T-helper 17 cell (primary cell): ENCODE data around the gene PDCD1. TPM values are rescaled to one million over a fixed set of nuclear protein-coding genes. Genes with fewer than 3 reads are reported as not detected.

Experiments
- ATAC-seq: fragments of 150-1000 bp; cut with Tn5 transposase; 2 replicates; pipeline ENCODE4 v1.10.0; 2021; ENCODE audit warnings: mild to moderate bottlenecking, moderate library complexity
- DNase-seq, 3 donors: peaks; one replicate each; pipeline versions ENCODE4 v3.0.0 to v3.0.0-alpha.2; 2020 to 2021
- H3K9me3 ChIP-seq: one replicate; pipeline ENCODE4 v1.7.0; 2013; ENCODE audit warnings: low read length, mild to moderate bottlenecking; ENCODE audit not compliant: control insufficient read depth, poor library complexity, severe bottlenecking
- H3K27ac Mint-ChIP-seq: one replicate; pipeline ENCODE4 v1.8.0; 2022; ENCODE audit warnings: mild to moderate bottlenecking, moderate library complexity, mixed read lengths
- H3K27me3 Mint-ChIP-seq: one replicate; pipeline ENCODE4 v1.8.0; 2022; ENCODE audit warnings: mixed read lengths
- H3K36me3 Mint-ChIP-seq: one replicate; pipeline ENCODE4 v1.8.0; 2022; ENCODE audit warnings: low read depth, mixed read lengths
- H3K4me1 Mint-ChIP-seq: one replicate; pipeline ENCODE4 v1.8.0; 2022; ENCODE audit warnings: mild to moderate bottlenecking, mixed read lengths
- H3K4me3 Mint-ChIP-seq: one replicate; pipeline ENCODE4 v1.8.0; 2022; ENCODE audit warnings: mild to moderate bottlenecking, moderate library complexity, mixed read lengths
- total RNA-seq, 4 donors: library from RNA in 2 of 4; stranded (reverse) in 2 of 4; gene quantifications; one replicate each; pipeline ENCODE4 v1.2.3 and lab custom pipeline; 2022 to 2026

The PDCD1 gene
- total RNA-seq, 2 donors from 2014 or later = 8.1 to 10.4 TPM

- DNase-seq (no peak), ATAC-seq (no peak)
- Mint-ChIP-seq H3K36me3 (peaks cover 12% of the 10 kb centered on the region), H3K4me1 (peaks cover 51% of the 10 kb centered on the region), H3K27ac (peak overlapping the region; percentile 88), H3K4me3 (peak overlapping the region; percentile 89), H3K27me3 (peaks cover 22% of the 10 kb centered on the region)
- H3K9me3 ChIP-seq = no peaks in the 10 kb centered on the region
These were observed 2.6 kb upstream of the PDCD1 start for GRCh38 chr2:241861264-241861663.

DNA sequence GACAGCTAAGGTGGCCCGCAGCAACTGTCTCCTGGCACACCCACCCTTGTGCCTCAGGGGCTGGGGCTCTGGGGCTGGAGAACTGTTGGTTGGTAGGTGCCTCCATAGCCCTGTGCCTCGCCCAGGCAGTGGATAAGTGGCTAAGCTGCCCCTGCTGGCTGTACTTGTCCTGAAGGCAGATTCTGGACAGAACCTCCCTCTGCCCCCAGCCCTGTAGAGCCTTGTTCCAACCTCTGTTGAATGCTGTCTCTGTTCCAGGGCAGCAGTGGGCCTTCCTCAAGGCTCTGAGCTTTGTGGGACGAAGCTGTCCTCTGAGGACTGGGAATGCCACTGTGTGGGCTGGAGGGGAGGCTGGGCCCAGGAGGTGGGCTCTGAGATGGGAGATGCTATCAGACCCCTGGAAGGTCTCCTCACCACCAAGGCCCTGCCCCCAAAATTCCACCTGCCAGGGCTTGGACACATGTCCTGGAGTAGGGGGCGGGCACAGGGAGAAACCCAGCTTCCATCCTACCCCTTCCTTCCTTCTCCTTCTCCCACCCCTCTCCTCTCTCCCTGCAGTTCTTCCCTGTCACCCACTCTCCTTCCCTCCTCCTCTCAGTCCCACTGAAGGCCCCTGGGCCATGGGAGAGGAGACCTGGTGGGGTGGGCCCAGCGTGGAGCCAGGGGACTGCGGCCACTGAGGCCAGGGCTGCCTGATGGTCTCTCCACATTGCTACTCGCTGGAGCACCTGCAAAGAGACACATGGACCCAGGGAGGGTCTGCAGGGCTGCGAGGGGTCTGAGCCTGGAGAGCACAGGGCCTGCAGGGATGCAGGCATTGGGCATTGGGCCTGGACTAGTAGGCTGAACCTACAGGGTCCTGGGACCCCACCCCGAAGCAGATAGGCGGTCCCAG lies 1.7 kb upstream of the PDCD1 start:
- Mint-ChIP-seq H3K4me1 (peaks cover 50% of the 10 kb centered on the region), H3K4me3 (peak overlapping the region; percentile 91), H3K36me3 (peaks cover 12% of the 10 kb centered on the region), H3K27ac (peak overlapping the region; percentile 88), H3K27me3 (peaks cover 22% of the 10 kb centered on the region)
- no peak for ATAC-seq
- no peaks in the 10 kb centered on the region for H3K9me3 ChIP-seq
- DNase-seq = no peak

DNA sequence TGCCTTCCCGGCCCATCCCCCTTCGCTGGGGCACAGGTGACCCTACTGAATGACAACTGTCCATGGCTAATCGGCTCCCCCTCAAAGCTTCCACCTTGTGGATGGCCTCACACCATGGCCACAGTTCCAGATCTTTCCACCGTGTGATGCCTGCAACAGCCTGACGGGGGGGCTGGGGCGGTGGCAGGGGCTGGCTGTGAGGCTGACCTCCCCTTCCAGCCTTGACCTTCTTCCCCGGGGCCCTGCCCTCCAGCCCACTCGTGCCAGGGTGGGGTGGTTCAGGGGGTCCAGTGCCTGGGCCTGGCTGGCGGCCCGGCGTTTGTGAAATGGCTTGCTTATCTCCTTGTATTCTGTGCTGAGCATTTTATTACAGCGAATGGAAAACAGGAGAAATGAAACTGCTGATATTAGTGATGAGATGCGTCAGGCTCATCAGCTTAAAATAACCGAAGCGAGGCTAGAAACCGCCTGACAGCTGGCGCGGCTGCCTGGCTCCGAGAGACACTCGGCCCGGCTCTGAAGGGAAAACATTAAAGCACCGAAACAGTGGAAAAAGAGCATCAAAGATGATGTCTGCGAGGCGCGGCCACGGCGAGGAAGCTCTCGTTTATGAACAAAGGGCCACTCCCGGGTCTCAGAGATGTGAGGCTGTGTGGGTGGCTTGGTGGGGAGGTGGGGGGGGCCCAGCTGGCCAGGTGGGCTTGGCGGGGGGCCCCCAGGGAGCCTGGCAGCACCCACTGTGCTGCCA lies 916 bp upstream of the PDCD1 start:
- peak; percentile 38 for ATAC-seq

DNA sequence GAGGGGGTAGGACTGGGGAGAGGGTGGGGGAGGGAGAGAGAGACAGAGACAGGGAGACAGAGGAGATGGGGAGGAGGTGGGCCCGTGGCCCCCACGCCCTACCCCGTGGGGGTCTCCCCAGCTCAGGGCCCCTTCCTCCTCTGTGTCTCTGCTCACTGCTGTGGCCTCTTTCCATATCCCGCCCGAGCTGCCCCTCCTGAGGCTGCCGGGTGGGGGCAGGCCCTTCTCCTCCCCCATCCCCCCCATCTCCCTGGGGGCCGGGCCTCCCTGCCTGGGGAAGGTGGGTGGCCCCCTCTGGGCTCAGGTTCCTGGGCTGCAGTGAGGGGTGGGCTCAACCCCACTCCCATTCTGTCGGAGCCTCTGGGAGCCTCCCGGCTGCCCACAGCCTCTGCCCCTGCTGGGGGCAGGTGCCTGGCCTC lies 332 bp upstream of the PDCD1 start:
- Mint-ChIP-seq H3K4me3 (peak overlapping the region; percentile 91), H3K27me3 (peaks cover 17% of the 10 kb centered on the region), H3K36me3 (peaks cover 11% of the 10 kb centered on the region), H3K27ac (no peak overlapping the region), H3K4me1 (peaks cover 36% of the 10 kb centered on the region)
- peak; percentile 1 for ATAC-seq
- no peaks in the 10 kb centered on the region for H3K9me3 ChIP-seq
- peak in 1 of 3 donors; percentile 13 for DNase-seq

More for the DNA sequence above, 916 bp upstream of the PDCD1 start:
- Mint-ChIP-seq H3K4me1 (peaks cover 41% of the 10 kb centered on the region), H3K27me3 (peaks cover 22% of the 10 kb centered on the region), H3K27ac (peak overlapping the region; percentile 88), H3K4me3 (peak overlapping the region; percentile 91), H3K36me3 (peaks cover 12% of the 10 kb centered on the region)
- DNase-seq = peak in 1 of 3 donors; percentile 33
- H3K9me3 ChIP-seq = no peaks in the 10 kb centered on the region

GRCh38 chr2:241857572-241858121 lies 1.0 kb downstream of the PDCD1 start:
- Mint-ChIP-seq H3K27me3 (peaks cover 8% of the 10 kb centered on the region), H3K27ac (peak overlapping the region; percentile 94), H3K36me3 (peaks cover 11% of the 10 kb centered on the region), H3K4me3 (peak overlapping the region; percentile 91), H3K4me1 (peaks cover 28% of the 10 kb centered on the region)
- ATAC-seq (no peak), DNase-seq (no peak)
- no peaks in the 10 kb centered on the region for H3K9me3 ChIP-seq

GRCh38 chr2:241857041-241857541 lies 1.6 kb downstream of the PDCD1 start:
- peak overlapping the region; percentile 94 for H3K27ac Mint-ChIP-seq
- DNase-seq = no peak
- H3K36me3 Mint-ChIP-seq = peaks cover 11% of the 10 kb centered on the region
- H3K4me1 Mint-ChIP-seq = peaks cover 28% of the 10 kb centered on the region
- no peak for ATAC-seq
- no peaks in the 10 kb centered on the region for H3K9me3 ChIP-seq
- H3K4me3 Mint-ChIP-seq = peak overlapping the region; percentile 91
- peaks cover 8% of the 10 kb centered on the region for H3K27me3 Mint-ChIP-seq

GRCh38 chr2:241855888-241856422 lies 2.7 kb downstream of the PDCD1 start:
- Mint-ChIP-seq H3K4me1 (peaks cover 18% of the 10 kb centered on the region), H3K4me3 (peak overlapping the region; percentile 45), H3K27ac (peak overlapping the region; percentile 94), H3K27me3 (no peaks in the 10 kb centered on the region), H3K36me3 (no peaks in the 10 kb centered on the region)
- no peak for ATAC-seq
- DNase-seq = no peak
- H3K9me3 ChIP-seq = no peaks in the 10 kb centered on the region

GRCh38 chr2:241855245-241855887 lies 3.3 kb downstream of the PDCD1 start:
- Mint-ChIP-seq H3K4me3 (peak overlapping the region; percentile 45), H3K27me3 (no peaks in the 10 kb centered on the region), H3K4me1 (peaks cover 14% of the 10 kb centered on the region), H3K36me3 (no peaks in the 10 kb centered on the region), H3K27ac (peak overlapping the region; percentile 94)
- no peak for ATAC-seq
- no peaks in the 10 kb centered on the region for H3K9me3 ChIP-seq
- peak in 1 of 3 donors; percentile 4 for DNase-seq

- no peaks in the 10 kb centered on the region for H3K27me3 Mint-ChIP-seq
These were observed 4.1 kb downstream of the PDCD1 start for GRCh38 chr2:241854342-241855244.

GRCh38 chr2:241853651-241854341 lies 4.9 kb downstream of the PDCD1 start:
- Mint-ChIP-seq H3K36me3 (no peaks in the 10 kb centered on the region), H3K4me1 (peaks cover 8% of the 10 kb centered on the region), H3K27me3 (no peaks in the 10 kb centered on the region), H3K27ac (no peak overlapping the region), H3K4me3 (no peak overlapping the region)
- ATAC-seq (peak; percentile 11), DNase-seq (peak in 2 of 3 donors; percentile 9 to 12)
- H3K9me3 ChIP-seq = no peaks in the 10 kb centered on the region

More at GRCh38 chr2:241854342-241855244, 4.1 kb downstream of the PDCD1 start:
- peaks cover 9% of the 10 kb centered on the region for H3K4me1 Mint-ChIP-seq
- no peak overlapping the region for H3K27ac Mint-ChIP-seq
- no peak for ATAC-seq
- no peaks in the 10 kb centered on the region for H3K9me3 ChIP-seq
- H3K4me3 Mint-ChIP-seq = no peak overlapping the region
- DNase-seq = peak in 1 of 3 donors; percentile 4
- no peaks in the 10 kb centered on the region for H3K36me3 Mint-ChIP-seq

GRCh38 chr2:241852981-241853631 lies 5.6 kb downstream of the PDCD1 start:
- Mint-ChIP-seq H3K36me3 (no peaks in the 10 kb centered on the region), H3K4me1 (peaks cover 6% of the 10 kb centered on the region), H3K27ac (no peak overlapping the region), H3K4me3 (no peak overlapping the region), H3K27me3 (no peaks in the 10 kb centered on the region)
- H3K9me3 ChIP-seq = no peaks in the 10 kb centered on the region
- DNase-seq (no peak), ATAC-seq (no peak)
